ENCODE data around the gene MYH13.
A peak's percentile ranks its signal among the peaks of the same experiment; 100 is the strongest.
"Not testable (repeated sequence)": the region's sequence is repeated elsewhere in the genome, so short reads cannot be mapped to it uniquely, and the experiment has no call there.

MYH13 gene

GRCh38 chr17:10304758-10305300 is 68.0 kb downstream of the MYH13 start:
- no peak for DNase-seq (ENCODE audit: low read depth)

GRCh38 chr17:10297691-10298090 is 75.1 kb downstream of the MYH13 start:
- DNase-seq (ENCODE audit: low read depth), result no peak

- peak; percentile 45 for DNase-seq (ENCODE audit: low read depth)
Measured at GRCh38 chr17:10295728-10296343, 77.0 kb downstream of the MYH13 start.

GRCh38 chr17:10294180-10294579 is 78.6 kb downstream of the MYH13 start:
- no peak for DNase-seq (ENCODE audit: low read depth)

GRCh38 chr17:10292057-10292937 is 80.5 kb downstream of the MYH13 start:
- peak; percentile 40 for DNase-seq (ENCODE audit: low read depth)

GRCh38 chr17:10291576-10291975 is 81.2 kb downstream of the MYH13 start:
- not testable (repeated sequence) for DNase-seq (ENCODE audit: low read depth)

GRCh38 chr17:10290041-10290440 is 82.8 kb downstream of the MYH13 start:
- DNase-seq (ENCODE audit: low read depth), result no peak

- DNase-seq (ENCODE audit: low read depth), result no peak
Measured at GRCh38 chr17:10286324-10286723, 86.5 kb downstream of the MYH13 start.

- no peak for DNase-seq (ENCODE audit: low read depth)
Measured at GRCh38 chr17:10285896-10286295, 86.9 kb downstream of the MYH13 start.

GRCh38 chr17:10280068-10280467 is 92.7 kb downstream of the MYH13 start:
- DNase-seq (ENCODE audit: low read depth), result no peak

GRCh38 chr17:10278218-10278617 is 94.6 kb downstream of the MYH13 start:
- DNase-seq (ENCODE audit: low read depth), result no peak

- no peak for DNase-seq (ENCODE audit: low read depth)
Measured at GRCh38 chr17:10276436-10276835, 96.4 kb downstream of the MYH13 start.

- DNase-seq (ENCODE audit: low read depth), result no peak
Measured at GRCh38 chr17:10275418-10275817, 97.4 kb downstream of the MYH13 start.

GRCh38 chr17:10271106-10271562 is 101.7 kb downstream of the MYH13 start:
- no peak for DNase-seq (ENCODE audit: low read depth)

- DNase-seq (ENCODE audit: low read depth), result no peak
Measured at GRCh38 chr17:10270258-10270657, 102.5 kb downstream of the MYH13 start.

GRCh38 chr17:10268005-10268404 is 104.8 kb downstream of the MYH13 start:
- no peak for DNase-seq (ENCODE audit: low read depth)

- DNase-seq (ENCODE audit: low read depth), result no peak
Measured at GRCh38 chr17:10266296-10266876, 106.4 kb downstream of the MYH13 start.

GRCh38 chr17:10265100-10265810 is 107.6 kb downstream of the MYH13 start:
- DNase-seq (ENCODE audit: low read depth), result no peak

GRCh38 chr17:10264051-10264450 is 108.8 kb downstream of the MYH13 start:
- no peak for DNase-seq (ENCODE audit: low read depth)

GRCh38 chr17:10262451-10262850 is 110.4 kb downstream of the MYH13 start:
- DNase-seq (ENCODE audit: low read depth), result no peak

- DNase-seq (ENCODE audit: low read depth), result no peak
Measured at GRCh38 chr17:10261098-10261497, 111.7 kb downstream of the MYH13 start.

Measured in ELR (cell line).